Measurements from ENCODE around the gene PLEKHA5.

The PLEKHA5 gene

GRCh38 chr12:19155981-19156734, 26.6 kb downstream of the PLEKHA5 start:
- no peaks in the 10 kb centered on the region for H3K4me1 ChIP-seq
- H3K36me3 ChIP-seq (ENCODE audit: control insufficient read depth, insufficient read depth, low read length): no peaks in the 10 kb centered on the region
- H3K9ac ChIP-seq: no peak overlapping the region
- H3K9me3 ChIP-seq (ENCODE audit: control insufficient read depth, low read length): no peaks in the 10 kb centered on the region
- H3K4me2 ChIP-seq (ENCODE audit: low read length): no peak overlapping the region
- no peak overlapping the region for H3K4me3 ChIP-seq (ENCODE audit: low read depth, low read length)
- no peak overlapping the region for H2AFZ ChIP-seq
- no peaks in the 10 kb centered on the region for H3K27me3 ChIP-seq (ENCODE audit: control insufficient read depth, insufficient read depth, low read length)
- TF ChIP-seq CTCF (IDR thresholded peaks at IDR 0.05): no peak
- H3K27ac ChIP-seq: no peak overlapping the region
- H3K79me2 ChIP-seq: peaks cover 5% of the 10 kb centered on the region

GRCh38 chr12:19158923-19159322, 29.4 kb downstream of the PLEKHA5 start:
- no peak for TF ChIP-seq CTCF (IDR thresholded peaks at IDR 0.05)
- Histone ChIP-seq H3K27me3 (ENCODE audit: control insufficient read depth, insufficient read depth, low read length) (no peaks in the 10 kb centered on the region), H3K4me3 (ENCODE audit: low read depth, low read length) (no peak overlapping the region), H3K9ac (no peak overlapping the region), H3K27ac (no peak overlapping the region), H3K36me3 (ENCODE audit: control insufficient read depth, insufficient read depth, low read length) (no peaks in the 10 kb centered on the region), H3K4me2 (ENCODE audit: low read length) (no peak overlapping the region), H3K4me1 (peaks cover 6% of the 10 kb centered on the region), H3K79me2 (no peaks in the 10 kb centered on the region), H3K9me3 (ENCODE audit: control insufficient read depth, low read length) (no peaks in the 10 kb centered on the region), H2AFZ (no peak overlapping the region)

GRCh38 chr12:19161216-19161615, 31.7 kb downstream of the PLEKHA5 start:
- Histone ChIP-seq H2AFZ (no peak overlapping the region), H3K36me3 (ENCODE audit: control insufficient read depth, insufficient read depth, low read length) (no peaks in the 10 kb centered on the region), H3K27me3 (ENCODE audit: control insufficient read depth, insufficient read depth, low read length) (no peaks in the 10 kb centered on the region), H3K27ac (no peak overlapping the region), H3K9ac (no peak overlapping the region), H3K79me2 (no peaks in the 10 kb centered on the region), H3K9me3 (ENCODE audit: control insufficient read depth, low read length) (no peaks in the 10 kb centered on the region), H3K4me2 (ENCODE audit: low read length) (no peak overlapping the region), H3K4me1 (peaks cover 6% of the 10 kb centered on the region), H3K4me3 (ENCODE audit: low read depth, low read length) (no peak overlapping the region)
- TF ChIP-seq CTCF (IDR thresholded peaks at IDR 0.05): no peak

- no peak for TF ChIP-seq CTCF (IDR thresholded peaks at IDR 0.05)
- Histone ChIP-seq H3K4me3 (ENCODE audit: low read depth, low read length) (no peak overlapping the region), H3K27ac (no peak overlapping the region)
These were observed 35.9 kb downstream of the PLEKHA5 start for GRCh38 chr12:19165451-19165850.

GRCh38 chr12:19166387-19166786, 36.9 kb downstream of the PLEKHA5 start:
- Histone ChIP-seq H3K4me1 (peaks cover 4% of the 10 kb centered on the region), H3K27ac (no peak overlapping the region), H3K4me3 (ENCODE audit: low read depth, low read length) (no peak overlapping the region), H3K79me2 (peaks cover 2% of the 10 kb centered on the region), H3K9ac (no peak overlapping the region), H2AFZ (no peak overlapping the region), H3K4me2 (ENCODE audit: low read length) (no peak overlapping the region), H3K36me3 (ENCODE audit: control insufficient read depth, insufficient read depth, low read length) (no peaks in the 10 kb centered on the region), H3K9me3 (ENCODE audit: control insufficient read depth, low read length) (no peaks in the 10 kb centered on the region), H3K27me3 (ENCODE audit: control insufficient read depth, insufficient read depth, low read length) (no peaks in the 10 kb centered on the region)
- TF ChIP-seq CTCF (IDR thresholded peaks at IDR 0.05): no peak

More at GRCh38 chr12:19165451-19165850, 35.9 kb downstream of the PLEKHA5 start:
- H3K4me2 ChIP-seq (ENCODE audit: low read length): no peak overlapping the region
- peaks cover 2% of the 10 kb centered on the region for H3K79me2 ChIP-seq
- H3K4me1 ChIP-seq: peaks cover 6% of the 10 kb centered on the region
- H3K9ac ChIP-seq: no peak overlapping the region
- no peaks in the 10 kb centered on the region for H3K36me3 ChIP-seq (ENCODE audit: control insufficient read depth, insufficient read depth, low read length)
- no peaks in the 10 kb centered on the region for H3K27me3 ChIP-seq (ENCODE audit: control insufficient read depth, insufficient read depth, low read length)
- H3K9me3 ChIP-seq (ENCODE audit: control insufficient read depth, low read length): no peaks in the 10 kb centered on the region
- H2AFZ ChIP-seq: no peak overlapping the region

Data from parathyroid adenoma (tissue), 2 donors.